ENCODE results near the gene PRAMEF12. TPM values are rescaled to one million over a fixed set of nuclear protein-coding genes. Genes with fewer than 3 reads are reported as not detected.
"Not testable (repeated sequence)": the region's sequence is repeated elsewhere in the genome, so short reads cannot be mapped to it uniquely, and the experiment has no call there.

Gene PRAMEF12
- total RNA-seq, 1 donor from 2014 or later = 0.54 TPM

- H3K4me3 Mint-ChIP-seq (ENCODE audit: unreplicated experiment); H3K9me3 Mint-ChIP-seq (ENCODE audit: unreplicated experiment); H3K36me3 Mint-ChIP-seq (ENCODE audit: unreplicated experiment); H3K27ac Mint-ChIP-seq (ENCODE audit: unreplicated experiment); H3K27me3 Mint-ChIP-seq (ENCODE audit: unreplicated experiment); DNase-seq; H3K4me1 Mint-ChIP-seq (ENCODE audit: low read depth, unreplicated experiment): not testable (repeated sequence)
- peak; percentile 37 for TF ChIP-seq CTCF (IDR thresholded peaks at IDR 0.05; ENCODE audit: partially characterized antibody, unreplicated experiment)
These were observed 10.2 kb downstream of the PRAMEF12 start for GRCh38 chr1:12783783-12784182.

- DNase-seq = peak; percentile 26
- H3K4me3 Mint-ChIP-seq (ENCODE audit: unreplicated experiment); H3K27me3 Mint-ChIP-seq (ENCODE audit: unreplicated experiment); H3K4me1 Mint-ChIP-seq (ENCODE audit: low read depth, unreplicated experiment); H3K9me3 Mint-ChIP-seq (ENCODE audit: unreplicated experiment); H3K36me3 Mint-ChIP-seq (ENCODE audit: unreplicated experiment); H3K27ac Mint-ChIP-seq (ENCODE audit: unreplicated experiment): not testable (repeated sequence)
These were observed 11.2 kb downstream of the PRAMEF12 start for GRCh38 chr1:12784729-12785128.

- not testable (repeated sequence) for H3K27me3 Mint-ChIP-seq (ENCODE audit: unreplicated experiment); H3K4me3 Mint-ChIP-seq (ENCODE audit: unreplicated experiment); H3K9me3 Mint-ChIP-seq (ENCODE audit: unreplicated experiment); H3K4me1 Mint-ChIP-seq (ENCODE audit: low read depth, unreplicated experiment); H3K27ac Mint-ChIP-seq (ENCODE audit: unreplicated experiment); H3K36me3 Mint-ChIP-seq (ENCODE audit: unreplicated experiment); DNase-seq
These were observed 17.6 kb downstream of the PRAMEF12 start, which contains the start of gene PRAMEF1 for GRCh38 chr1:12791097-12791496. PRAMEF1 (plus strand) TSS chr1:12791397; CDS start chr1:12793228, 1,831 bp downstream.

GRCh38 chr1:12798911-12799310, 25.4 kb downstream of the PRAMEF12 start:
- H3K27ac Mint-ChIP-seq (ENCODE audit: unreplicated experiment) = no peak overlapping the region
- no peak overlapping the region for H3K4me3 Mint-ChIP-seq (ENCODE audit: unreplicated experiment)
- H3K9me3 Mint-ChIP-seq (ENCODE audit: unreplicated experiment) = peaks cover 4% of the 10 kb centered on the region
- peaks cover 2% of the 10 kb centered on the region for H3K27me3 Mint-ChIP-seq (ENCODE audit: unreplicated experiment)
- no peak for TF ChIP-seq CTCF (IDR thresholded peaks at IDR 0.05; ENCODE audit: partially characterized antibody, unreplicated experiment)
- DNase-seq = no peak
- H3K36me3 Mint-ChIP-seq (ENCODE audit: unreplicated experiment) = no peaks in the 10 kb centered on the region
- H3K4me1 Mint-ChIP-seq (ENCODE audit: low read depth, unreplicated experiment) = no peaks in the 10 kb centered on the region

GRCh38 chr1:12799730-12800129, 26.2 kb downstream of the PRAMEF12 start:
- Mint-ChIP-seq H3K27ac (ENCODE audit: unreplicated experiment) (no peak overlapping the region), H3K4me3 (ENCODE audit: unreplicated experiment) (no peak overlapping the region), H3K27me3 (ENCODE audit: unreplicated experiment) (peaks cover 1% of the 10 kb centered on the region), H3K36me3 (ENCODE audit: unreplicated experiment) (no peaks in the 10 kb centered on the region), H3K9me3 (ENCODE audit: unreplicated experiment) (peaks cover 4% of the 10 kb centered on the region), H3K4me1 (ENCODE audit: low read depth, unreplicated experiment) (no peaks in the 10 kb centered on the region)
- DNase-seq = no peak
- no peak for TF ChIP-seq CTCF (IDR thresholded peaks at IDR 0.05; ENCODE audit: partially characterized antibody, unreplicated experiment)

- H3K9me3 Mint-ChIP-seq (ENCODE audit: unreplicated experiment) = peaks cover 12% of the 10 kb centered on the region
- peaks cover 12% of the 10 kb centered on the region for H3K36me3 Mint-ChIP-seq (ENCODE audit: unreplicated experiment)
- H3K4me1 Mint-ChIP-seq (ENCODE audit: low read depth, unreplicated experiment) = no peaks in the 10 kb centered on the region
- H3K4me3 Mint-ChIP-seq (ENCODE audit: unreplicated experiment) = no peak overlapping the region
- no peak for DNase-seq
- TF ChIP-seq CTCF (IDR thresholded peaks at IDR 0.05; ENCODE audit: partially characterized antibody, unreplicated experiment) = no peak
- H3K27ac Mint-ChIP-seq (ENCODE audit: unreplicated experiment) = no peak overlapping the region
- H3K27me3 Mint-ChIP-seq (ENCODE audit: unreplicated experiment) = peaks cover 4% of the 10 kb centered on the region
These were observed 36.4 kb downstream of the PRAMEF12 start for GRCh38 chr1:12809933-12810332.

All from glutamatergic neuron (in vitro differentiated cells).